HG02981 (cell line): ENCODE data around the gene TMCO5A.

Experiments used
- ATAC-seq: cut with Tn5 transposase; IDR thresholded peaks from one replicate; pipeline ENCODE4 v1.9.1; 2021; ENCODE audit warnings: mild to moderate bottlenecking, moderate library complexity; ENCODE audit not compliant: unreplicated experiment

TMCO5A gene

DNA sequence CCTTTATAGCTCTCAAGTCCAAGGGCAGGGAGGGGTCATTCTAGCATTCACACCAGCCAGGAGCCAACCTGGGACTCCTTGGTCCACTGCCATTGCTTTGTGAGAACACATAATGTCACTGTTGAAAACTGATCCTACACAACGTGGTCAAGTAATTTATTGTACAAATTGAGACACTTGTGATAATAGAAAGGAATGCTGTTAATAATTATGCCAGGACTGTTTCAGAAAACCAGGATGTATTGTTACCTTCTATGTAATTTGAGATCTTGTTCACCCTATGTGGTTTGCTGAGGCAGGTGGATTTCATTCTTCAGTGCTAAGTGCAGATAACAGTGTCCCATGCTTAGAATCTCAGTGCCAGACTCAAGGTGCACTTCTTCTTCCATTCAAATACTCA, 33.3 kb downstream of the TMCO5A start:
- no peak for ATAC-seq

DNA sequence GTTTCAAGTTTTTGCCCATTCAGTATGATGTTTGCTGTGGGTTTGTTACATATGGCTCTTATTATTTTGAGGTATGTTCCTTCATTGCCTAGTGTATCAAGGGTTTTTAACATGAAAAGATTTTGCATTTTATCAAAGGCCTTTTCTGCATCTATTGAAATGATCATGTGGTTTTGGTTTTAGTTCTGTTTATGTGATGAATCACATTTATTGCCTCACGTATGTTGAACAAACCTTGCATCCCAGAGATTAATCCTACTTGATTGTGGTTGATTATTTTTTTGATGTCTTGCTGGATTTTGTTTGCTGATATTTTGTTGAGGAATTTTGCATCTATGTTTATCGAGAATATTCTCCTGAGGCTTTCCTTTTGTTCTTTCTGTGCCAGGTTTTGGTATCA, 39.4 kb downstream of the TMCO5A start:
- ATAC-seq, result no peak

DNA sequence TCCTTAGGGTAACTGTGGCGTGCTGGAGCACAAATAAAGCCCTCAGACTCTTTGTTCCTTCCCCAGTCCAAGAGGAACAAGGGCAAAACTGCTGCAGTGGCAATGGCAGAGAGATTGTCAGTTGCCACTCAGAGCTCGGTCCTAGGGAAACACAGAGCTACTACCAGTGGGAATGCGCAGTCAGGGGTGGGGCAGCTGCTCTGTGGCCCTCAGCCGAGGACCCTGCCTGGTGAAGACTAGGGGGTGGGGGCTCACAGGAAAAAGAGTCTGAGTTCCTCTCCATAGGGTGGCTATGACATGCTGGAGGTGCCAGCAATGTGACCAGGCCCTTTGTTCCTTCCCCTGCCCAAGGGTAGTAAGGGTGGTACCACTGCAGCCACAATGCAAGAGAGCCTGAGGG, 43.8 kb downstream of the TMCO5A start:
- no peak for ATAC-seq

DNA sequence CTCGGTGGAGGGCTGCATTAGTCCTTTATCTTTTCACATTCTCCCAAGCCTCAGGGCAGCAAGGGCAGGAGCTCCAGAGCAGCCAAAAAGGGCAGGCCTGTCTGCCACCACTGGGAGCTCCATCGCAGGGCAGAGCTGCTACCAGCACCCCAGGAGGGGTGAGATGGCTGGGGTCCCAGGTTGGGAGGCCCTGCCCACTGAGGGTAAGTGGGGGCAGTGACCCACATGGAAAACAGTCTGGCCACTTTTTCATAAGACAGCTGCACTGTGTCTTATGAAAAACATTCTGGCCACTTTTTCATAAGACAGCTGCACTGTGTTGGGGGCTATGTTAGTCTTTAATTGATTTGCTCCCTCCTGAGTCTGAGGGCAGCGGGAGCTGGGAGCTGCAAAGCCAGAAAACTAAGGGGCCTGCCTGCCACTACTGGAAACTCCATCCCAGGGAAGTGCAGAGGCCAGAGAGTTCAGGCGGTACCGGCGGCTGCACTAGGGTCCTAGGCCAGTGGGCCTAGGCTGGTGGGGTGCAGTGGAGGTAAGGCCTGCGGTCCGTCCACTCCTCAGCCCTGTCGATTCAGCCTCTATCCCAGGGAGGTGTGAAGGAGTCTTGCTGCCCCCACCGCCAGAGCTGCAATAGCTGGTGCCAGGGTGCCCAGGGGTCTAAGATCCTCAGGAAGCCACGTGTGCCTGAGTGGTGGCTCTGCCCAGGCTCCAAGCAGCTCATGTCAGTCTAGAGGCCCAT, 45.4 kb downstream of the TMCO5A start:
- no peak for ATAC-seq

DNA sequence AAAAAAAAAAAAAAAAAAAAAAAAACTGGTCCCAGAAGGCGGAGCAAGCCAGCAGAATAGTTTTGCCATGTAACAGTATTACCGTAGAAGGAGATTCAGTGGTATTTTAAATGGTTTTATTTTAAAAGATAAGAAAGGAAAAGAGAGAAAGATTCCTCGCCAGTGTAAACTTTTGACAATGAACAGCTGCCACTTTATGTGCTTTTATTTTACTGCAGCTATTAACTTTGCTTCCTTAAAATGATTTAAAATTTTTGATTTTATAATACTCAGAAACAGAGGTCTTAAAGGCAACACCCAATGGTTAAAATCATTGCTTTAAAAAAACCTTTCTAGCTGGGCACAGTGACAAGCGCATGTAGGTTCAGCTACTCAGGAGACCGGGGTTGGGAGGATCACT, 46.8 kb downstream of the TMCO5A start:
- no peak for ATAC-seq

DNA sequence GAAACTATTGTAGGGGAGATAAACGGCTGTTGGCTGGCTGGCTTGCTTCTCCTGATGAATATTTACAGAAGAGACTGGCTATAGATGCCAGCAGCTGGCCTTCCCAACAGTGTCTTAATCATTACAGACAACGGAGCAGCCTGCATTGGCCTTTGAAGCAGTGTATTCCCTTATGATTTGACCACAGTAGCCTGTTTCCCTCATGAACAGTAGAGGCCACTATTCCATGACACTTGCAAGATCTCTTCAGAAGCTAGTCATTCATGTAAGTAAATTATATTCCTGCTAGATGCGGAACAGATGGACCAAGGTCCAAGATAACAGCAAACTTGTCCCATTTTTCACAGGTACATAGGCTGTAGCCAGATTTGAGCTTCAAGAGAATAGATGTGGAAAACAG, 47.3 kb downstream of the TMCO5A start:
- no peak for ATAC-seq

DNA sequence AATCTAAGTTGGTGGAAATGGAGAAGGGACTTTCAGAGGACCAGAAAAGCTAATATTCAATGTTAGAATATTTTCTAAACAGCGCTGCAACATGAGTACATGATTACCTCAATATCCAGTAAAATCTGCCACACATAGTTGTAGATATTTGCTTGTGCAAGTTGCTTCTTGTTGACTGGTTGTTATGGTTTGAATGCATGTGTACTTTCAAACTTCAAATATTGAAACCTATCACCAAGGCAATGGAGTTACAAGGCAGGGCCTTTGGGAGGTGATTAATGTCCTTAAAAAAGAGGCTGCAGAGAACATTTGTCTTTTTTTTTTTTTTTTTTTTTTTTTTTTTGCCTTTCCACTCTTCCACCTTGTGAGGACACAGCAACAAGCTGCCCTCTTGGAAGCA, 49.9 kb downstream of the TMCO5A start:
- no peak for ATAC-seq

DNA sequence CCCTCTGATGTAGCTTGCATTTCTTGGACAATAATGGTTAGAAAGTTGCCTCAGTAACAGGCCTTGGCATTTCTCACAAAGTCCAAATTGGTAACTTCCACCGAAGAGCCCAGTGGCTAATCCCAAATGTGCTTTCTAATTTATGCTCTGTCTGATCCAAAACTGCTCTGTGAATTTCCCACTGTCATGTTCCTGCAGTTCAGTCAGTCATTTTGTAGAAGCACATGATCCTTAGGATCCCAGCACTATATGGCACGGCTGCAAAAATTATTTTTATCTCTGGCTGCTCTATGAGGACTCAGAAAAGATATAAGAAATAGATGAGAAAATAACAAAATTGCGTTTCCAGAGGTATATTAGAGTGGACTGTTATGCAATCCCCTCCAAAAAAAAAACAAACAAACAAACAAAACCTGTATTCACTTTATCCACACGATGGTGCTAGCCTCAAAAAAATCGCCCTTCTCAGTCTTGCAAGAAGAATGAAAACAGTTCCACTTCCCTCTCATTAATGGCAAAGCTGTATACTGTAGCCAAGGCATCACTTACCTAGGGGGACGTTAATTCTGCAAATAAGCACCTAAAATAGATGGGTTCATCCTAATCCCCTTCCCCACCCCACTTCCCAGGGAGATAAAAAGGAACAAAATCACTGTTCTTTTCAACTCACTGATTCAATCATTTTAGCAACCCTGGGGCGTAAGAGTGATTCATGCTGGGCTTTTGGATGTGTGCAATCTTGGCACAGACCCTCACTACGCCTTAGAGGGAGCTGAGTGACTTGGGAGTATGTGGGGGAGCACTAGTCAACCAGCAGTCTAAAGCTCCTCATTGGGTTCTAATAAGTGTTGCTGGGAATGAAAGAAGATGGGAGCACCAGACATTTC, 61.3 kb downstream of the TMCO5A start:
- ATAC-seq, result peak; percentile 45
